ENCODE measurements around the gene TRIP4. TPM values are rescaled to one million over a fixed set of nuclear protein-coding genes. Genes with fewer than 3 reads are reported as not detected.

TRIP4 gene
- total RNA-seq, 1 experiment from 2014 or later: 18.3 TPM

DNA sequence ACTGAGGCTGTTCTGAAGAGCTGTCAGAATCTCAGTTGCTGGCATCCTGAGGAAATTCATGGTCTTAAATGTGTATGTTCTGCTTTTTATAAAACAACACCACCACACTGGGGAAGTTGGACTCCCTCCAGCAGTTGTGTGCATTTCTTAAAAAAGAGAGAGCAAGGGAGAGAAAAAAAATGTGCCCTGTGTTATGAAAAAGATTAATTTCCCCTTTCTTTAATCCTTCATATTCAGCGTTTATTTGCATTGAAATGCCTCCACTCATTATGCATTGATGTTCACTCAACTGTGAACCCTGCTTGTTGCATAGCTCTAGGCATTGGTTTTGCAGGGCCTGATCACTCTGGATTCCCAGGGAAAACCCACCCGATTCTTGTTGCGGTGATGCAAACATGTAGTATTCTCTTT, 68.3 kb downstream of the TRIP4 start:
- TF ChIP-seq FOSL1 (IDR thresholded peaks at IDR 0.05; ENCODE audit: low read depth) (no peak), RAD21 (IDR thresholded peaks at IDR 0.05; ENCODE audit: low read depth) (no peak), ZFX (IDR thresholded peaks at IDR 0.05) (no peak), SRF (IDR thresholded peaks at IDR 0.05; ENCODE audit: low read depth) (no peak), YY1 (IDR thresholded peaks at IDR 0.05; ENCODE audit: extremely low read depth, insufficient replicate concordance, low read depth, low read length) (no peak), EZH2phosphoT487 (IDR thresholded peaks at IDR 0.05; ENCODE audit: borderline replicate concordance) (no peak), CBX3 (IDR thresholded peaks at IDR 0.05; ENCODE audit: low read depth) (no peak)
- TF ChIP-seq, protein P1, sequence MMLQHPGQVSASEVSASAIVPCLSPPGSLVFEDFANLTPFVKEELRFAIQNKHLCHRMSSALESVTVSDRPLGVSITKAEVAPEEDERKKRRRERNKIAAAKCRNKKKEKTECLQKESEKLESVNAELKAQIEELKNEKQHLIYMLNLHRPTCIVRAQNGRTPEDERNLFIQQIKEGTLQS (IDR thresholded peaks at IDR 0.05): no peak
- TF ChIP-seq, protein P2, sequence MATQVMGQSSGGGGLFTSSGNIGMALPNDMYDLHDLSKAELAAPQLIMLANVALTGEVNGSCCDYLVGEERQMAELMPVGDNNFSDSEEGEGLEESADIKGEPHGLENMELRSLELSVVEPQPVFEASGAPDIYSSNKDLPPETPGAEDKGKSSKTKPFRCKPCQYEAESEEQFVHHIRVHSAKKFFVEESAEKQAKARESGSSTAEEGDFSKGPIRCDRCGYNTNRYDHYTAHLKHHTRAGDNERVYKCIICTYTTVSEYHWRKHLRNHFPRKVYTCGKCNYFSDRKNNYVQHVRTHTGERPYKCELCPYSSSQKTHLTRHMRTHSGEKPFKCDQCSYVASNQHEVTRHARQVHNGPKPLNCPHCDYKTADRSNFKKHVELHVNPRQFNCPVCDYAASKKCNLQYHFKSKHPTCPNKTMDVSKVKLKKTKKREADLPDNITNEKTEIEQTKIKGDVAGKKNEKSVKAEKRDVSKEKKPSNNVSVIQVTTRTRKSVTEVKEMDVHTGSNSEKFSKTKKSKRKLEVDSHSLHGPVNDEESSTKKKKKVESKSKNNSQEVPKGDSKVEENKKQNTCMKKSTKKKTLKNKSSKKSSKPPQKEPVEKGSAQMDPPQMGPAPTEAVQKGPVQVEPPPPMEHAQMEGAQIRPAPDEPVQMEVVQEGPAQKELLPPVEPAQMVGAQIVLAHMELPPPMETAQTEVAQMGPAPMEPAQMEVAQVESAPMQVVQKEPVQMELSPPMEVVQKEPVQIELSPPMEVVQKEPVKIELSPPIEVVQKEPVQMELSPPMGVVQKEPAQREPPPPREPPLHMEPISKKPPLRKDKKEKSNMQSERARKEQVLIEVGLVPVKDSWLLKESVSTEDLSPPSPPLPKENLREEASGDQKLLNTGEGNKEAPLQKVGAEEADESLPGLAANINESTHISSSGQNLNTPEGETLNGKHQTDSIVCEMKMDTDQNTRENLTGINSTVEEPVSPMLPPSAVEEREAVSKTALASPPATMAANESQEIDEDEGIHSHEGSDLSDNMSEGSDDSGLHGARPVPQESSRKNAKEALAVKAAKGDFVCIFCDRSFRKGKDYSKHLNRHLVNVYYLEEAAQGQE (IDR thresholded peaks at IDR 0.05; ENCODE audit: low read depth): no peak
- RAD21 ChIA-PET (ENCODE audit: low non-redundant PET in 1 of 2, low total read pairs in 2 of 2, uncharacterized antibody in 2 of 2, unreplicated experiment in 2 of 2): interaction anchor here in 1 of 2 experiments (0.6 kb wide), 1 partner anchor 331 kb away, joined by 3 read pairs; no protein-coding TSS in a partner anchor
- Histone ChIP-seq H3K4me1 (ENCODE audit: control insufficient read depth in 1 of 2, insufficient read depth in 2 of 2, low read length in 2 of 2) (peaks cover 10% of the 10 kb centered on the region in 2 experiments; a peak in 3 of 4 replicates), H2AFZ (ENCODE audit: low read depth, low read length, poor library complexity, severe bottlenecking) (no peak overlapping the region), H3K79me2 (ENCODE audit: insufficient read depth, low read length) (no peaks in the 10 kb centered on the region), H3K27ac (ENCODE audit: low read depth, low read length) (no peak overlapping the region), H4K20me1 (ENCODE audit: insufficient read depth) (no peaks in the 10 kb centered on the region), H3K9me3 (ENCODE audit: control insufficient read depth in 1 of 2, insufficient read depth in 1 of 2, low read depth in 1 of 2, low read length in 2 of 2) (no peaks in the 10 kb centered on the region), H3K36me3 (ENCODE audit: control insufficient read depth in 1 of 2, insufficient read depth in 2 of 2, low read length in 2 of 2) (peaks cover 0 to 5% of the 10 kb centered on the region in 2 experiments; a peak in 1 of 4 replicates), H3K27me3 (ENCODE audit: insufficient read depth, low read length) (no peaks in the 10 kb centered on the region), H3K9me2 (ENCODE audit: insufficient read depth) (0 out of 2 replicates have a peak, but pooled peaks cover 3% of the 10 kb centered on the region), H3K4me2 (ENCODE audit: low read length) (no peak overlapping the region), H3K4me3 (replicated peaks in 1 of 2; ENCODE audit: low read depth in 1 of 2, low read length in 2 of 2) (no peak overlapping the region), H3K9ac (ENCODE audit: low read length) (no peak overlapping the region)
- POLR2A ChIA-PET: no interaction called here
- ATAC-seq (no peak), DNase-seq (ENCODE audit: low read depth, low spot score) (no peak)
- no TSS peak for BruUV-seq (replicated peaks)
- intact Hi-C loops (cut with micrococcal nuclease): no loop called here
- CTCF ChIA-PET: no interaction called here

Data from HCT116 (cell line).